NCI-H2107 (cell line): ENCODE data around the gene PPP1R3F.
"Not testable (repeated sequence)": the region's sequence is repeated elsewhere in the genome, so short reads cannot be mapped to it uniquely, and the experiment has no call there.

Experiments used
- DNase-seq: peaks from one replicate; lab custom pipeline; 2025; lab: John Stamatoyannopoulos, UW

Gene PPP1R3F

GRCh38 chrX:49321737-49322136 is 52.1 kb downstream of the PPP1R3F start, which contains the start of gene GAGE12J:
GAGE12J (plus strand) TSS chrX:49322037; CDS start chrX:49323194, 1,157 bp downstream.
- DNase-seq, result not testable (repeated sequence)

GRCh38 chrX:49322266-49322665 is 52.7 kb downstream of the PPP1R3F start:
- not testable (repeated sequence) for DNase-seq

GRCh38 chrX:49323735-49324134 is 54.1 kb downstream of the PPP1R3F start:
- DNase-seq, result not testable (repeated sequence)

DNA sequence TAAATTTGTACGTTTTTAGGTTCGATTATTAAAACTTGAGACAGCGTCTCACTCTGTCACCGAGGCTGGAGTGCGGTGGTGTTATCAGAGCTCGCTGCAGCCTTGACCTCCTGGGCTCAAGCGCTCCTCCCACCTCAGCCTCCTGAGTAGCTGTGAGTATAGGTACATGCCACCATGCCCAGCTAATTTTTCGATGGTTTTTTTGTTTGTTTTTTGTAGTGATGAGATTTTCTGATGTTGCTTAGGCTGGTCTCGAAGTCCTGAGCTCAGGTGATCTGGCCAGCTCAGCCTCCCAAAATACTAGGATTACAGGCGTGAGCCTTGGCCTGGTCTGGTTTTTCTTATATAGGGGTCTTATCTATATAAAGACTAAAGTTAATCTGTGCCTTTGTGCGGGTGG is 60.8 kb downstream of the PPP1R3F start:
- DNase-seq, result not testable (repeated sequence)

- not testable (repeated sequence) for DNase-seq
Measured at GRCh38 chrX:49331282-49331681, 61.7 kb downstream of the PPP1R3F start, which contains the start of gene GAGE13. GAGE13 (plus strand) TSS chrX:49331582; CDS start chrX:49332738, 1,156 bp downstream.

DNA sequence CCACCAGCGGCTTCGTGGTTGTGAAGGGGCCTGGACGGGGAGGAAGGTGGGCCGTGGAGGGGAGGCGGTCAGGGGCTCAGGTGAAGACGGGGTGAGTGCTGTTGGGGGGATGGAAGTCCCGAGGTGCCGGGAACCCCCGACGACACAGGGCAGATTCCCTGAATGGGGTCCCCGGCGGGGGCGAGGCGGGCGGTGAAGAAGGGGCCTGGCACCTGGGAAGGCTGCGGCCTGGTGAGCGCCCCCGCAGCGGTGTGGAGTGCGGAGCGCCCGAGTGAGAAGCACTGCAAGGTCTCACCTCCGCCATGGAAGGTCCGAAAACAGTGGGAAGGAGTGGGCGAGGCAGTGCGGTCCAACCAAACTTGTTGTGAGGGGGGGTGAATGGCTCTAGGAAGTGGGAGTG is 62.2 kb downstream of the PPP1R3F start:
- DNase-seq, result not testable (repeated sequence)
